ENCODE data around the gene FOXA1. TPM values are rescaled to one million over a fixed set of nuclear protein-coding genes. Genes with fewer than 3 reads are reported as not detected.

FOXA1 gene
- total RNA-seq, 1 experiment from 2014 or later, result 0.07 TPM

- WGBS (ENCODE audit: extremely low coverage, insufficient read length, low lambda C conversion rate), result no CpG with 5 or more reads among the region's 10 CpGs
- Histone ChIP-seq H3K4ac (ENCODE audit: low read depth, low read length) (no peak overlapping the region), H3K9ac (ENCODE audit: extremely low read depth, insufficient read length, low read length) (no peak overlapping the region), H2BK15ac (ENCODE audit: low read depth, low read length) (no peak overlapping the region), H2BK120ac (ENCODE audit: low read depth, low read length, poor library complexity, severe bottlenecking) (no peak overlapping the region), H3K79me1 (ENCODE audit: insufficient read depth, low read depth, low read length, poor library complexity, severe bottlenecking) (no peaks in the 10 kb centered on the region), H2AK5ac (ENCODE audit: insufficient read length, low read length) (no peak overlapping the region), H4K20me1 (ENCODE audit: control insufficient read depth, insufficient read depth, insufficient read length) (no peaks in the 10 kb centered on the region), H2BK5ac (ENCODE audit: insufficient read length, low read length) (no peak overlapping the region), H2BK12ac (ENCODE audit: insufficient read length, low read depth, low read length) (no peak overlapping the region), H3K27me3 (ENCODE audit: insufficient read depth, low read length) (peaks cover 77% of the 10 kb centered on the region), H3K27ac (ENCODE audit: insufficient read length, low read depth, low read length) (no peak overlapping the region), H3K23ac (ENCODE audit: insufficient read length, low read depth, low read length) (no peak overlapping the region), H2AFZ (ENCODE audit: low read length) (no peak overlapping the region), H3K4me1 (ENCODE audit: insufficient read depth, low read length) (peaks cover 3% of the 10 kb centered on the region; the same call in 1 of the 2 replicates), H3K79me2 (ENCODE audit: insufficient read depth, low read length) (no peaks in the 10 kb centered on the region), H3K23me2 (ENCODE audit: insufficient read length, low read depth, low read length, poor library complexity, severe bottlenecking) (peaks cover 10% of the 10 kb centered on the region), H4K5ac (ENCODE audit: insufficient read length, low read depth, low read length) (no peak overlapping the region), H3K18ac (ENCODE audit: insufficient read length, low read depth, low read length) (no peak overlapping the region), H3K9me3 (ENCODE audit: control insufficient read depth, low read depth, low read length) (no peaks in the 10 kb centered on the region), H3K56ac (ENCODE audit: insufficient read length, low read depth, low read length) (no peak overlapping the region), H2BK20ac (ENCODE audit: low read depth, low read length, poor library complexity, severe bottlenecking) (no peak overlapping the region), H3T11ph (ENCODE audit: low read length) (no peak overlapping the region), H4K8ac (replicated peaks; ENCODE audit: insufficient read length, low read depth, low read length) (no peak overlapping the region), H3K4me2 (ENCODE audit: insufficient read depth, insufficient read length, low read length) (no peak overlapping the region), H3K14ac (ENCODE audit: insufficient read depth, low read length) (no peak overlapping the region), H4K91ac (ENCODE audit: insufficient read length, low read depth, low read length) (no peak overlapping the region)
- Mint-ChIP-seq H3K4me3 (no peak overlapping the region; a peak in 1 of 5 replicates), H3K9me3 (peaks cover 0 to 9% of the 10 kb centered on the region in 2 experiments; a peak in 4 of 5 replicates), H3K36me3 (ENCODE audit: insufficient read depth in 1 of 3, low read depth in 3 of 3) (no peaks in the 10 kb centered on the region; a peak in 1 of 7 replicates), H3K4me1 (peaks cover 22 to 49% of the 10 kb centered on the region in 2 experiments), H3K27me3 (ENCODE audit: low read depth) (peaks cover 99% of the 10 kb centered on the region), H3K27ac (no peak overlapping the region)
- no peak for DNase-seq
- TF ChIP-seq CTCF (conservative IDR thresholded peaks at IDR 0.05), result no peak
These were observed 8.9 kb downstream of the FOXA1 start for GRCh38 chr14:37585971-37586796.
